Hippocampal formation (tissue), 2 donors: ENCODE results near the gene ATAD2B.
A peak's percentile ranks its signal among the peaks of the same experiment; 100 is the strongest.
"Not testable (repeated sequence)": the region's sequence is repeated elsewhere in the genome, so short reads cannot be mapped to it uniquely, and the experiment has no call there.

ENCODE experiments used
- DNase-seq, 2 donors: peaks; one replicate each; lab custom pipeline; 2025; lab: John Stamatoyannopoulos, UW

The ATAD2B gene

DNA sequence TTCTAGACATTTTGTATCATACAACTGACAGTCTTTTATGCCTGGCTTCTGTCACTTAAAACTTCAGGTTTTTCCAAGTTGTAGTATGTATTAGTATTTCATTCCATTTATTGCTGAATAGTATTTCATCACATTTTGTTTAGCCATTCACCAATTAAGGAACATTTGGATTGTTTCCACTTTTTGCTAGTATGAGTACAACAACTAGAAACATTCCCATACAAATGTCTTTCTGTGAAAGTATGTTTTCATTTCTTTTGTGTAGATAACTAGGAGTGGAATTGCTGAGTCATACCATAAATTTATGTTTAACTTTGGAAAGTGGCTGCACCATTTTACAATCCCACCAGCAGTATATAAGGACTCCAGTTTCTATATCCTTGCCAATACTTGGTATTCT, 135.9 kb downstream of the ATAD2B start:
- DNase-seq, result no peak

GRCh38 chr2:23789012-23789411, 137.9 kb downstream of the ATAD2B start:
- no peak for DNase-seq

- DNase-seq, result no peak
These were observed 138.8 kb downstream of the ATAD2B start for GRCh38 chr2:23788100-23788499.

DNA sequence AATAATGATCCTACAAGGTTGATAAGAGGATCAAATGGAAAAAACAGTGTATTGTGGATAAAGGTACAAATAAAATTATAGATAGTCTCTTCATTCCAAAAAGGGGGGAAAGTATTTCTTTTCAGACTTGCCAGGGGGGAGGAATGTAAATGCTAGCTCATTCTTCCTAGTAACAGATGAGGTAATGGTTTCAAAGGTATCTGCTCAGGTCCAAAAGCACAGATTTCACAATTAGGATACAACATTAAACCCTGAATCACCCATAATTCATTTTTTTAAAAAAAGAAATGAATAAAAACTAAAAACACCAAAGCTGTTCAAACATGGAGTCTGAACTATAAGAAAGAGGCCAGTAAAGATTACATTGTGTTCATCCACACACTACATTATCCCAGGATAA, 142.0 kb downstream of the ATAD2B start:
- DNase-seq, result no peak

- DNase-seq, result no peak
These were observed 144.3 kb downstream of the ATAD2B start for GRCh38 chr2:23782646-23783045.

DNA sequence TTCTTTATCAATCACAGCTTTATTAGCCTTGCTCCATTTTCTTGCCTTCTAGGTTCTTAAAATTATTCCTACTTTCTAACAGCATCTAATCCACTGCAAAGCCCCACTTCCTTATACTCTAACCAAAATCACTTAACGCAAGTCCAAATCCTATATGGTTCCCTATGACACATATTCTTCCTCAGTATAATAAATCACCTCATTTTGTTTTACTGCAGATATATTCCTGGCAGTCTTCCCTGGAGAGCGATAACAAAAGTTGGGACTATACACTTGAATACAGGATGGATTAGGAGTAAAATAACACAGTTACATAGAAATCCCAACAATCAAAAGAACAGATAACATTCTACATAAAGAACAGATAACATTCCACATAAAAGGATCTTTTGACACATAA, 144.8 kb downstream of the ATAD2B start:
- no peak for DNase-seq

- DNase-seq, result not testable (repeated sequence)
These were observed 146.5 kb downstream of the ATAD2B start for GRCh38 chr2:23780465-23780864.

GRCh38 chr2:23777826-23778225, 149.1 kb downstream of the ATAD2B start:
- no peak for DNase-seq

- DNase-seq, result no peak
These were observed 150.9 kb downstream of the ATAD2B start for GRCh38 chr2:23776021-23776420.

DNA sequence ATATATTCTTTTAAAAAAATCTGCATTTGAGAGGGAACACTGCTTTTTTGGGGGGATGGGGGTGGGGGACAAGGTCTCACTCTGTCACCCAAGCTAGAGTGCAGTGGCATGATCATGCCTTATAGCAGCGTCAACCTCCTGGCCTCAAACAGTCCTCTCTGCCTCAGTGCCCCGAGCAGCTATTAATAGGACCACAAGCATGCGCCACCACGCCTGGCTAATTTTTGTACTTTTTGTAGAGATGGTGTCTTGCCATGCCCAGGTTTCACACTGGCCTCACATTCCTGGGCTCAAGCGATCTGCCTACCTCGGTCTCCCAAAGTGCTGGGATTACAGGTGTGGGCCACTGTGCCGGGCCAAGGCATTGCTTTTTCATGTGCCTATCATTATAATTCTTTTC, 154.2 kb downstream of the ATAD2B start:
- DNase-seq, result no peak

DNA sequence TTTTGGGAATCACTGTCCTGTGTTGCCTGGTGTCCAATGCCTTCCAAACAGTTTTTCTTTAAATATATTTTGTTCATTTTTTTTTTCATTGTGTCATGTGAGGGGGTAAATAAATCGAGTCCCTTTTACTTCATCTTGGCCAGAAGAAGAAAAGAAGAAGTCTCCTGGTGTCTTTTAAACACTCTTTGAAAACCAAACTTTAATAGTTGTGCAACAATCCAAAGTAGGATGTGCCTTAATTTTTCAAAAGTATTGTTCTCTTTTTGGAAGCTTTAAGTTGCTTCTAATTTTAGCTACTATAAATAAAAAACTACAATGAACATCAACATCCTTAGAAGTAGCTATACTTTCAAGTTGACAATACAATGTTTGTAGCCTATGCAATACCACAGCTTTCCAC, 154.9 kb downstream of the ATAD2B start:
- no peak for DNase-seq

DNA sequence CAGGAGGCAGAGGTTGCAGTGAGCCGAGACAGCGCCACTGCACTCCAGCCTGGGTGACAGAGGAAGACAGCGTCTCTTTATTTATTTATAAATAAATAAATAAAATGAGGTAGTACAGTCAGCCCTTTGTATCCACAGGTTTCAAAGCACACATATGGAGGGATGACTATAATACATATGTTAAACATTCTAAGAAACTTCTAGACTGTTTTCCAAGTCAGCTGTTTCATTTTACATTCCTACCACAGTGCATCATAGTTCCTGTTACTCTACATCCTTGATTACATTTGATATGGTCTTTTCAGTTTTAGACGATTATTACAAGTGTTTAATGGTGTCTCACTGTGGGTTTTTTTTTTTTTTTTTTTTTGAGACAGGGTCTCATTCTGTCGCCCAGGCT, 157.6 kb downstream of the ATAD2B start:
- no peak for DNase-seq

DNA sequence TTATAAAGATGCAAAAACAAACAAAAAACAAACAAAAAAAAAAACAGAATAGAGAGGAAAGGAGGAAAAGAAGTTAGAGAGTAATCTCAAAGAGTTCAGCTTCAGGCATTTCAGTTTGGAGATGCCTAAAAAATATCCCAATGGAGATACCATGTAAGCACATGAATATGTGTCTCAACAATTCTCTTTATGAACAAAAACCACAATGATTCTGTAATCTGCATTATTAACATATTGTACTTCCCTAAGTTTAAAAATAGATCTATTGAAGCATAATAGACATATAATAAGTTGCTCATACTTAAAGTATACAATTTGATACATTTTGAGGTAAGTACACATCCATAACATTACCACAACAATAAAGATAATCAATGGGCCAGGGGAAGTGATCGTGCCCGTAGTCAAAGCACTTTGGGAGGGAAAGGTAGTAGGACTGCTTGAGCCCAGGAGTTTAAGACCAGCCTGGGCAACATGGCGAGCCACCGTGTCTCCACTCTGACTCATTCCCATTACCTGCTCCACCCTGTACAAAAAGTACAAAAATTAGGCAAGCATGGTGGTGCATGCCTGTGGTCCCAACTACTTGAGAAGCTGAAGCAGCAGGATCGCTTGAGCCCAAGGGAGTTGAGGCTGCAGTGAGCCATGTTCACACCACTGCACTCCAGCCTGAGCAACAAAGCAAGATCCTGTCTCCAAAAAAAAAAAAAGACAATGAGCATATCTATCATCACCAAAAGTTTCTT, 158.9 kb downstream of the ATAD2B start:
- no peak for DNase-seq

GRCh38 chr2:23762141-23762540, 164.8 kb downstream of the ATAD2B start:
- DNase-seq, result no peak

GRCh38 chr2:23761638-23762037, 165.3 kb downstream of the ATAD2B start:
- no peak for DNase-seq

DNA sequence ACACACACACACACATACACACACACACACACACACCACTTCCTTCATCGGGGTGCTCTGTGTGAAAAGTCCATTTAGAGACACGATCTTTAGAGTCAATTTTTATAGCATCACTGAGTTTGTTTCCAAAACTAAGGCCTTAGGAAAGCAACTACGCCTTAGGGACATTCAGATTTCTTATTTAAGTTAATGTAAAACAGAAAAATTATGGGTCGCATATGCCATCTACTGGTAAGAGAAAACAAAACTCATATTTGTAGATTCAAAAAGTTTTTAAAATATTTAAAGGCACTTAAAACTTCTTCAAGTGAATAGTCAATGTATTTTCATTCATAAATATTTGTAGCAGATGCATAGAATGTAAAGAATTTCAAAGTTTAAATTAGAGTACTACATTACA, 166.2 kb downstream of the ATAD2B start:
- DNase-seq, result peak in 1 of 2 donors; percentile 41

- DNase-seq, result no peak
These were observed 169.1 kb downstream of the ATAD2B start for GRCh38 chr2:23757686-23758433.

- no peak for DNase-seq
These were observed 170.2 kb downstream of the ATAD2B start for GRCh38 chr2:23756593-23757292.

GRCh38 chr2:23754970-23755369, 172.0 kb downstream of the ATAD2B start:
- no peak for DNase-seq

DNA sequence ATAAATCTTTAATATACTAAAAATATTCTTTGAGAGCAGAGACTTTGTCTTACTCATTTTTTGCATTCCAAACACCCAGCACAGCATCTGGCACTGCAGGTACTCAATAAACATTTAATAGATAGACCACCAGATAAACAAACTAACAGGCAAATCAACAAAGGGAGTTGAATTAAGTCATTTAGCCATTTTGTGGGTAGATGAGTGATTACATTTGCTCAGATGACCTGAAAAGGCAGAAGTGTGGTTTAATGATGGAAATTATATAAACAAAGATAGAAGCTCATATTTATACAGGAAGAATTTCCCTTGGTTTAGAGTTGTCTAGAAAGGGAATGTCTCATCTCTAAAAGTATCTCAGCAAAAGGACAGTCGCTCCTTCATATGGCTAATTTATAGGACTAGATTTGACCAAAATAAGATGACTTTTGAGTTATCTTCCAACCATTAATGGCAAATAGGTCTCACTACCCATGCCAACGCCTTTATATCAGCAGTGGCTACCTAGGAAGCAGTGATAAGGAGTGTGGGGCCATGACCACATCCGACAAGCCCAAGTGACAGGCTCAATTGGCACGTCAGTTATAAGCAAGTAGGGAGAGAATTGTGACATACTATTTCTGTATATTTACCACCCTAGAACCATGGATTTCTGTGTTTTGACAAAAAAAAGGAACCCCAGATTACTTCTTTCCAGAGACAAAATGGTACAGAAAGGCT, 173.5 kb downstream of the ATAD2B start:
- no peak for DNase-seq

GRCh38 chr2:23751747-23752265, 175.1 kb downstream of the ATAD2B start:
- DNase-seq, result no peak
